Lung (tissue), 16 donors: ENCODE data around the gene ZNF8. TPM values are rescaled to one million over a fixed set of nuclear protein-coding genes. Genes with fewer than 3 reads are reported as not detected.

ENCODE experiments used
- ATAC-seq: fragments of 200-7000 bp; cut with Tn5 transposase; one replicate; pipeline ENCODE4 v1.9.1; 2020; ENCODE audit warnings: moderate number of reproducible peaks; ENCODE audit not compliant: insufficient read depth, low FRiP score
- DNase-seq, 3 donors: peaks; one replicate each; pipeline ENCODE4 v3.0.0-alpha.2; 2013 to 2017
- H3K27ac ChIP-seq, 2 donors: one replicate each; pipeline ENCODE4 v1.5.1; 2013; ENCODE audit warnings: mild to moderate bottlenecking in 2 of 2, moderate library complexity in 2 of 2, control low read depth in 1 of 2, inconsistent platforms in 1 of 2, low read depth in 1 of 2, low read length in 1 of 2
- H3K27me3 ChIP-seq, 3 donors: one replicate each; pipeline ENCODE4 v1.5.1; 2013; ENCODE audit warnings: low read length in 2 of 3; ENCODE audit not compliant: control insufficient read depth in 3 of 3, insufficient read depth in 3 of 3
- H3K36me3 ChIP-seq, 4 donors: one replicate each; pipeline ENCODE4 v1.5.1; 2013; ENCODE audit warnings: low read length in 4 of 4, mild to moderate bottlenecking in 1 of 4, moderate library complexity in 1 of 4; ENCODE audit not compliant: control insufficient read depth in 4 of 4, insufficient read depth in 4 of 4
- H3K4me1 ChIP-seq, 5 donors: one replicate each; pipeline ENCODE4 v1.5.1; 2013; ENCODE audit warnings: low read length in 5 of 5, mild to moderate bottlenecking in 2 of 5, moderate library complexity in 1 of 5; ENCODE audit not compliant: control insufficient read depth in 5 of 5, insufficient read depth in 5 of 5
- H3K4me3 ChIP-seq: one replicate; pipeline ENCODE4 v1.5.1; 2013; ENCODE audit warnings: mild to moderate bottlenecking, control low read depth, moderate library complexity
- H3K9ac ChIP-seq, 2 donors: one replicate each; pipeline ENCODE4 v1.5.1; 2013; ENCODE audit warnings: low read length in 2 of 2, control low read depth in 1 of 2; ENCODE audit not compliant: insufficient read depth in 1 of 2
- H3K9me3 ChIP-seq, 4 donors: one replicate each; pipeline ENCODE4 v1.5.1; 2013; ENCODE audit warnings: low read length in 3 of 4, mild to moderate bottlenecking in 1 of 4, moderate library complexity in 1 of 4; ENCODE audit not compliant: control insufficient read depth in 4 of 4, insufficient read depth in 3 of 4
- CTCF ChIP-seq: IDR thresholded peaks from 2 replicates; pipeline ENCODE4 v1.5.1; 2012; ENCODE audit warnings: mild to moderate bottlenecking; ENCODE audit errors: control extremely low read depth, extremely low read depth
- WGBS, 2 donors: extraction: QIAGEN DNeasy Blood & Tissue Kit; methylation state at CpG; one replicate each; pipeline ENCODE4 v1.1.7; 2013; 5-methylcytosine and 5-hydroxymethylcytosine counted together
- long read RNA-seq, 5 donors: transcript quantifications; one replicate each; lab custom pipeline, GENCODE V29; 2026
- polyA plus RNA-seq, 2 donors: library from polyadenylated mRNA; stranded (reverse); fragments of 200-250 nt; gene quantifications; one replicate each; pipeline ENCODE4 v1.2.1, GENCODE V29; 2013
- total RNA-seq, 2 donors: library from RNA; depleted of rRNA in 1 of 2; stranded (reverse); fragments of >200 nt in 1 of 2; gene quantifications; one replicate each; pipeline ENCODE4 v1.2.1, GENCODE V29; 2014 to 2021
- donor health status: control.
- donor health status: control.
- donor health status: Bipolar disorder and iron deficiency.
- donor health status: healthy.
- donor health status: DM: yes; HTN: yes; CAD: no.

ZNF8 gene
- total RNA-seq = 1 to 10 TPM; 5.2 to 8.0 TPM
- polyA plus RNA-seq = 1 to 10 TPM; 1.2 to 1.8 TPM
- long read RNA-seq, donor 1, full-length matches to known transcripts = 5 of 5 reads
- long read RNA-seq, donor 1, partial matches to known transcripts = 0 of 5 reads
- long read RNA-seq, donor 1, other reads (novel, unspliced or antisense) = 0 of 5 reads
- long read RNA-seq, donor 2, full-length matches to known transcripts = 2 of 2 reads
- long read RNA-seq, donor 2, partial matches to known transcripts = 0 of 2 reads
- long read RNA-seq, donor 2, other reads (novel, unspliced or antisense) = 0 of 2 reads
- long read RNA-seq, donor 3, full-length matches to known transcripts = 4 of 4 reads
- long read RNA-seq, donor 3, partial matches to known transcripts = 0 of 4 reads
- long read RNA-seq, donor 3, other reads (novel, unspliced or antisense) = 0 of 4 reads
- long read RNA-seq, donor 4, full-length matches to known transcripts = 2 of 2 reads
- long read RNA-seq, donor 4, partial matches to known transcripts = 0 of 2 reads
- long read RNA-seq, donor 4, other reads (novel, unspliced or antisense) = 0 of 2 reads
- long read RNA-seq, donor 5, full-length matches to known transcripts = 4 of 4 reads
- long read RNA-seq, donor 5, partial matches to known transcripts = 0 of 4 reads
- long read RNA-seq, donor 5, other reads (novel, unspliced or antisense) = 0 of 4 reads

GRCh38 chr19:58278541-58279041 is at the start of gene ZNF8:
ZNF8 (plus strand) TSS chr19:58278955; CDS start chr19:58279082, 127 bp downstream.
- H3K9ac ChIP-seq = peak within 1 kb of the TSS; percentile 87 to 92
- ATAC-seq (peak; percentile 96), DNase-seq (peak; percentile 99)
- peaks cover 0 to 38% (median 19%) of the 10 kb centered on the region in 4 donors for H3K36me3 ChIP-seq
- peak within 1 kb of the TSS; percentile 87 for H3K4me3 ChIP-seq
- 0% methylated on average over 42 of the region's 42 CpGs for WGBS, 2 donors
- H3K27me3 ChIP-seq = no peaks in the 10 kb centered on the region
- peaks cover 0 to 9% (median 6%) of the 10 kb centered on the region in 4 donors for H3K9me3 ChIP-seq
- peaks cover 0 to 9% (median 8%) of the 10 kb centered on the region in 5 donors for H3K4me1 ChIP-seq
- no peak for TF ChIP-seq CTCF
- H3K27ac ChIP-seq = peak within 1 kb of the TSS; percentile 90 to 92

- Histone ChIP-seq H3K9me3 (peaks cover 0 to 40% (median 18%) of the 10 kb centered on the region in 4 donors), H3K36me3 (peaks cover 5 to 44% (median 34%) of the 10 kb centered on the region in 4 donors), H3K27me3 (no peaks in the 10 kb centered on the region), H3K9ac (peak overlapping the region in 1 of 2 donors; percentile 75), H3K4me3 (peak overlapping the region; percentile 63), H3K27ac (peak overlapping the region; percentile 65 to 86), H3K4me1 (peaks cover 0 to 12% (median 6%) of the 10 kb centered on the region in 5 donors)
- ATAC-seq (no peak), DNase-seq (peak; percentile 31 to 56 (median 41))
- no peak for TF ChIP-seq CTCF
- 18 to 27% methylated on average over 13 of the region's 13 CpGs for WGBS, 2 donors
Observed at GRCh38 chr19:58229255-58229639, 49.5 kb upstream of the ZNF8 start.

GRCh38 chr19:58237324-58237723 is 41.4 kb upstream of the ZNF8 start:
- Histone ChIP-seq H3K4me1 (no peaks in the 10 kb centered on the region), H3K27ac (no peak overlapping the region), H3K9me3 (peaks cover 4 to 64% (median 25%) of the 10 kb centered on the region in 4 donors), H3K27me3 (no peaks in the 10 kb centered on the region), H3K9ac (no peak overlapping the region), H3K4me3 (no peak overlapping the region), H3K36me3 (peaks cover 21 to 80% (median 54%) of the 10 kb centered on the region in 4 donors)
- no peak for TF ChIP-seq CTCF
- DNase-seq (no peak), ATAC-seq (no peak)
- WGBS, 2 donors = 98% methylated on average over 10 of the region's 10 CpGs
